HEK293 (cell line): ENCODE results near the gene AZIN2.

Experiments
- CTCF ChIP-seq: fragments of 450-650 bp; formaldehyde crosslinking; IDR thresholded peaks from 2 replicates; pipeline ENCODE4 v1.5.1; 2016; ENCODE audit warnings: missing biosample characterization, missing genetic modification characterization
- PBX3 ChIP-seq: sonication (generic); formaldehyde crosslinking; IDR thresholded peaks from 2 replicates; pipeline ENCODE4 v1.8.1; 2022; ENCODE audit warnings: mild to moderate bottlenecking, moderate library complexity, missing genetic modification reagents
- ZNF350 ChIP-seq: fragments of 450-650 bp; formaldehyde crosslinking; IDR thresholded peaks from 2 replicates; pipeline ENCODE4 v1.5.0; 2017; ENCODE audit warnings: missing biosample characterization, mild to moderate bottlenecking, missing genetic modification characterization
- ZNF404 ChIP-seq: fragments of 450-650 bp; formaldehyde crosslinking; IDR thresholded peaks from 2 replicates; pipeline ENCODE4 v1.5.1; 2017; ENCODE audit warnings: missing biosample characterization, missing genetic modification characterization

- TF ChIP-seq CTCF (no peak), ZNF404 (tag by site-specific recombination) (no peak), ZNF350 (no peak), PBX3 (no peak)
Observed at GRCh38 chr1:33119532-33120217, 38.7 kb downstream of the AZIN2 start.
